ENCODE measurements around the gene OPN1MW3. TPM values are rescaled to one million over a fixed set of nuclear protein-coding genes. Genes with fewer than 3 reads are reported as not detected.

OPN1MW3 gene
- total RNA-seq, 1 experiment from 2014 or later = not detected

Other genes with a start within 250 kb of the OPN1MW3 start
- 135 and 149 TPM in 2 replicates for gene IRAK1, start 237.7 kb upstream of the OPN1MW3 start, total RNA-seq (2014; rRNA removed)
- gene MECP2, start 159.9 kb upstream of the OPN1MW3 start, total RNA-seq (2014; rRNA removed) = 23.8 and 23.9 TPM in 2 replicates
- gene OPN1LW, start 113.3 kb upstream of the OPN1MW3 start, total RNA-seq (2014; rRNA removed) = not detected in 2 replicates
- not detected in 2 replicates for gene OPN1MW, start 75.0 kb upstream of the OPN1MW3 start, total RNA-seq (2014; rRNA removed)
- gene OPN1MW2, start 37.8 kb upstream of the OPN1MW3 start, total RNA-seq (2014; rRNA removed) = not detected in 2 replicates
- gene TEX28, start 37.5 kb downstream of the OPN1MW3 start, total RNA-seq (2014; rRNA removed) = not detected in 2 replicates
- gene TKTL1, start 38.2 kb downstream of the OPN1MW3 start, total RNA-seq (2014; rRNA removed) = not detected in 2 replicates
- gene FLNA, start 117.1 kb downstream of the OPN1MW3 start, total RNA-seq (2014; rRNA removed) = 1,374 and 1,654 TPM in 2 replicates
- gene EMD, start 121.7 kb downstream of the OPN1MW3 start, total RNA-seq (2014; rRNA removed) = 67.0 and 77.3 TPM in 2 replicates
- 2,668 and 4,535 TPM in 2 replicates for gene RPL10, start 140.8 kb downstream of the OPN1MW3 start, total RNA-seq (2014; rRNA removed)
- 96.6 and 104 TPM in 2 replicates for gene DNASE1L1, start 151.7 kb downstream of the OPN1MW3 start, total RNA-seq (2014; rRNA removed)
- 28.2 and 159 TPM in 2 replicates for gene TAFAZZIN, start 154.0 kb downstream of the OPN1MW3 start, total RNA-seq (2014; rRNA removed)
- gene ATP6AP1, start 171.1 kb downstream of the OPN1MW3 start, total RNA-seq (2014; rRNA removed) = 48.9 and 50.6 TPM in 2 replicates
- 190 and 218 TPM in 2 replicates for gene GDI1, start 179.6 kb downstream of the OPN1MW3 start, total RNA-seq (2014; rRNA removed)
- 68.0 and 95.9 TPM in 2 replicates for gene FAM50A, start 186.6 kb downstream of the OPN1MW3 start, total RNA-seq (2014; rRNA removed)
- 7.5 and 9.6 TPM in 2 replicates for gene PLXNA3, start 200.7 kb downstream of the OPN1MW3 start, total RNA-seq (2014; rRNA removed)
- 66.8 and 70.1 TPM in 2 replicates for gene LAGE3, start 221.7 kb downstream of the OPN1MW3 start, total RNA-seq (2014; rRNA removed)
- gene UBL4A, start 229.0 kb downstream of the OPN1MW3 start, total RNA-seq (2014; rRNA removed) = 43.6 and 48.3 TPM in 2 replicates
- gene SLC10A3, start 233.0 kb downstream of the OPN1MW3 start, total RNA-seq (2014; rRNA removed) = 48.8 and 57.7 TPM in 2 replicates

All from LHCN-M2 (cell line).